Activated naive CD4-positive, alpha-beta T cell treated with anti-CD3 and anti-CD28 coated beads, Interleukin-2, amount 50 U/mL, for 72 hours (primary cell): Measurements from ENCODE around the gene PPM1A. TPM values are rescaled to one million over a fixed set of nuclear protein-coding genes. Genes with fewer than 3 reads are reported as not detected.
A peak's percentile ranks its signal among the peaks of the same experiment; 100 is the strongest.

ENCODE experiments used
- ATAC-seq, 2 donors: fragments of 150-1000 bp; cut with Tn5 transposase; 2 replicates each; pipeline ENCODE4 v1.10.0; 2021; ENCODE audit warnings: mild to moderate bottlenecking in 2 of 2, moderate library complexity in 2 of 2
- DNase-seq, 2 donors: peaks; one replicate each; pipeline ENCODE4 v3.0.0; 2021 to 2022; ENCODE audit warnings: low spot score in 2 of 2
- H3K27ac Mint-ChIP-seq, 2 donors: one replicate each; pipeline ENCODE4 v1.8.0; 2022; ENCODE audit warnings: mild to moderate bottlenecking in 2 of 2, mixed read lengths in 2 of 2
- H3K36me3 Mint-ChIP-seq, 2 donors: one replicate each; pipeline ENCODE4 v1.8.0; 2022; ENCODE audit warnings: mixed read lengths in 2 of 2
- H3K9me3 Mint-ChIP-seq, 2 donors: one replicate each; pipeline ENCODE4 v1.8.0; 2022; ENCODE audit warnings: mixed read lengths in 2 of 2
- total RNA-seq, 2 donors: library from RNA; stranded (reverse); gene quantifications; one replicate each; pipeline ENCODE4 v1.2.3, GENCODE V29; 2022

Gene PPM1A
- total RNA-seq, 2 donors from 2014 or later = 33.7 to 55.5 TPM

DNA sequence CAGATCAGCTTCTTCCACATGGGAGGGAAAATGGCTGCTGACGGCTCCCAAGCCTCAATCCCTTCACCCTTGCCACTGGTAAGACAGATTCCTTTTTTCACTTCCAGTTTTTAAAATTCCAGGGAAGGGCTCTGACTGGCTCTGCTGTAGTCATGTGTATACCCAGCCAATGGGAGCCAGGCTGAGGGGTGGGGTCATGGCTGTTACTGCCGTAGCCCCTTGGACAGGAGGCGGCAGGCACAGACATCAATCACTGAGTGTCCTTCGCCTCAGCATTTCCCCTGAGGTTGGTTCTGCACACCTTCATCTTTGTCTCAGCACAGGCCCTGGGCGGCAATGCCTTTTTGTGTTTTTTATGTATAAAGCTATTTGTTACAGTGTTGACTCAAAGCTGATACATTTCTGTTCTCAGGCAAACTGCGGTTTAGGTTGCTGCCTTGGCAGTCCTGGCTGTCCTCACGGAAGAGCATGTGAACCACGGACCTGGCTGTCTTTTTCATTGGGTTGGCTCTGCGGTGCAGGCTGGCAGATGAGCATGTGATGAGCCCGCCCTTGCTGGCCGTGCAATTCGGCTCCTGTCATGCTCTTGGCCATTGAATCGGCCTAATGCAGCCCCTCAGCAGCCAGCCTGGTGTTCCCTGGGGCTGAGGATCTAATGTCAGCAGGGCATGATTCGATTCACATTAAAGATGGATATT is 74.3 kb downstream of the PPM1A start:
- Mint-ChIP-seq H3K36me3 (no peaks in the 10 kb centered on the region), H3K9me3 (no peaks in the 10 kb centered on the region), H3K27ac (no peak overlapping the region)
- DNase-seq = no peak
- no peak for ATAC-seq

DNA sequence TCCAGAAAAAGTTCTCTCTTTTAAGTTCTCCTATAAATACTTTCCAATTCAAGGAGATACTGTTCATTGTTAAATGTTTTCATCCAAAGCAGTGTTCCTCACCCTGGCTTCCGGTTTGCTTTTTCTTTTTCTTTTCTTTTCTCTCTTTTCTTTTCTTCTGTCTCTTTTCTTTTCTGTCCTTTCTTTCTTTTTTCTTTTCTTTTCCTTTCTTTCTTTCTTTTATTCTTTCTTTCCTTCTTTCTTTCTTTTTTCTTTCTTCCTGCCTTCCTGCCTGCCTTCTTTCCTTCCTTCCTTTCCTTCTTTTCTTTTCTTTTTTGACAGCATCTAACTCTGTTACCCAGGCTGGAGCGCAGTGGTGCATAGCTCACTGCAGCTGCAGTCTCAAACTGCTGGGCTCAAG is 75.8 kb downstream of the PPM1A start:
- Mint-ChIP-seq H3K36me3 (no peaks in the 10 kb centered on the region), H3K27ac (no peak overlapping the region), H3K9me3 (no peaks in the 10 kb centered on the region)
- DNase-seq (no peak), ATAC-seq (no peak)

DNA sequence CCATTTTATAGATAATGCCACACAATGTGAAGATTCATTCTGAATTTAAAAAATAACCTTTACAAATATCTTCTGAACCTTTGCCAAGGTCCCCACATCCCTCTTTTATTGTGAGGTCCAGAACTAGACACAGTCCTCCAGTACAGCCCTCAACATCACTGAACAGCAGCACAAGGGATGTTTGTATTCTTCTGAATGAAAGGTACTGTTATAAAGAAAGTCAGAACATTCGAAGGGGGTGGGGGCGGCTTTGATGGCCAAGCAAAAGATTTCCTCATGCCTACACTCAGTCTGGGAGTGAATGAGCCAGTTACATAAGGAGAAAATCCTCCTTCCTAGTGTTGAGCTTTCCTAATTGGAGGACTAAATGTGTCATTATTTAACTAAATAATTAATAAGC is 77.3 kb downstream of the PPM1A start:
- DNase-seq = no peak
- no peaks in the 10 kb centered on the region for H3K9me3 Mint-ChIP-seq
- ATAC-seq = no peak
- no peak overlapping the region for H3K27ac Mint-ChIP-seq
- H3K36me3 Mint-ChIP-seq = peaks cover 0 to 4% of the 10 kb centered on the region in 2 donors

DNA sequence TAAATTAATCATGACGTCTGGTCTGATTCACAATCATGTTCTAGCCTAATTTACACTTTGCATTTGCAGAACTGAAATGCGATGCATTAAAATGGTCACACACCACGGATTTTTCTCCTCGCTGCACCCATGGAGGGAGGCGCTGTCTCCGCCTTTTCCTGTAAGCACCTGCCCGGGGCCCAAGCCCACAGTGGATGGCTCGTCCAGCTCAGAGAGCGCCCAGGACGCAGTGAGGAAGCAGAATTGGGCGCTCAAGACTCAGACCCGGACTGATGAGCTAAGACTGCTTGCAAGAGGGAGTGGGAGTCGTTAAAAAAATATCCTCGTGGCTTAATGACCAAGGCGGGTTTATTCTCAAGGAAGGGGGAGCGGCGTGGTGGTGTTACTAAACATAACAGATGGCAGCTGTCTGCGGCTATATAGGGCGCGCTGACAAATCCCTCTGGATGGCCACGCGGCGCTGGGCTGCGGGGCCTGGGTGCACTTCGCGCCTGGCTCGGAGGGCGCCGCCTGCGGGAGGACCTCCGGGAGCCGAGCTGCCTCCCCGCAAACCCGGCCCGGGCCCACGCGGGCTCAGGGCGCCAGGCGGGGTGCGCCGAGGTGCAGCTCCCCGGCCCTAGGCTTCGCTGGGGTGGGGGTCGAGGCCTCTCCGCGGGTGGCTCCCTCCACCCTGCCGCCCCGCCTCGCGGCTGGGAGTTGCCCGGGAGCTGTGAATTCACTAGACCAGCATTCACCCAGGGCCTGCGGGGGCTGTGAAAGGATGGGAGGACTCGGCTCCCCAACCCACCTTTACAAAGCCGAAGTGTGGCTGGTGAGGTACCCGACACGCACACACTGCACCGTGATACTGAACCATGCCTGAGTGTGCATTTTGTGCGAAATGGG is 78.7 kb downstream of the PPM1A start:
- no peaks in the 10 kb centered on the region for H3K9me3 Mint-ChIP-seq
- H3K36me3 Mint-ChIP-seq = peaks cover 0 to 6% of the 10 kb centered on the region in 2 donors
- ATAC-seq = peak; percentile 48 to 49
- peak overlapping the region; percentile 75 to 78 for H3K27ac Mint-ChIP-seq
- peak in 1 of 2 donors; percentile 54 for DNase-seq

DNA sequence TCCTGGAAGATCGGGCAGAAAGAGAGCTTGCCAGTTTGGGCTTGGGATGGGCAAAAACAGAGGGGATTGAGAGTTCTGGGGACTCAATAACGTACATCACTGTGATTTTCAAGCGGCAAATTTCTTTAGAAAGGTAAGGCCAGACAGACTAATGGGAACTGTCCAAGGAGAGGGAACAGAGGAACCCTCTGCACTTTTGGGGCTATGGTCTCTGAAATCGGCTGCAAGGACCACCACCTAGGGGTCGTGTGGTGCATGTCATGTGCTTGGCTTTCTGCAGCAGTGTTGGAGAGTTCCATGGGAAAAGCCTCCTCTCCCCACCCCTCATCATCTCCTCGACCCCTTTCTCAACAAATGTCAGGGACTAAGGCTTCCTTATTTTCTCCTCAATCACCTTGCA is 79.6 kb downstream of the PPM1A start:
- H3K27ac Mint-ChIP-seq = no peak overlapping the region
- ATAC-seq (no peak), DNase-seq (no peak)
- no peaks in the 10 kb centered on the region for H3K9me3 Mint-ChIP-seq
- H3K36me3 Mint-ChIP-seq = peaks cover 0 to 6% of the 10 kb centered on the region in 2 donors

DNA sequence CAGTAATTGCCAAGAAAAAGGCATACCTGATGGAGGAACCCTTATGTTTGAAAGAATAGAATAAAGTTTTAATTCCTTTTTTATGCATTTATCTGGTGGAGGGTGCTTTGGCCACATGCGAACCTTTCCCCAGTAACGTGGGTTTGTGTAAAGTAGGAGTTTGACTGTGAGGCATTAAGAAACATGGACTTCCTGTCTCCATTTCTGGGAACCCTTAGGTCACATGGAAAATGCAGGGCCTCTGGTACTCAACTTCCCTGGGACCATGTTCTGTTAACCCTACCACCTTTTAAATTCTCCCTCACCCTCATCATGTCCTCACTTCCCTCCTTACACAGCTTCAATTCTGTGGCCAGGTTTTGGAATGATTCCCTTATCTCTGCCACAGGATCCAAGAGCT is 80.3 kb downstream of the PPM1A start:
- H3K36me3 Mint-ChIP-seq = peaks cover 0 to 6% of the 10 kb centered on the region in 2 donors
- H3K9me3 Mint-ChIP-seq = no peaks in the 10 kb centered on the region
- DNase-seq = no peak
- no peak for ATAC-seq
- no peak overlapping the region for H3K27ac Mint-ChIP-seq

DNA sequence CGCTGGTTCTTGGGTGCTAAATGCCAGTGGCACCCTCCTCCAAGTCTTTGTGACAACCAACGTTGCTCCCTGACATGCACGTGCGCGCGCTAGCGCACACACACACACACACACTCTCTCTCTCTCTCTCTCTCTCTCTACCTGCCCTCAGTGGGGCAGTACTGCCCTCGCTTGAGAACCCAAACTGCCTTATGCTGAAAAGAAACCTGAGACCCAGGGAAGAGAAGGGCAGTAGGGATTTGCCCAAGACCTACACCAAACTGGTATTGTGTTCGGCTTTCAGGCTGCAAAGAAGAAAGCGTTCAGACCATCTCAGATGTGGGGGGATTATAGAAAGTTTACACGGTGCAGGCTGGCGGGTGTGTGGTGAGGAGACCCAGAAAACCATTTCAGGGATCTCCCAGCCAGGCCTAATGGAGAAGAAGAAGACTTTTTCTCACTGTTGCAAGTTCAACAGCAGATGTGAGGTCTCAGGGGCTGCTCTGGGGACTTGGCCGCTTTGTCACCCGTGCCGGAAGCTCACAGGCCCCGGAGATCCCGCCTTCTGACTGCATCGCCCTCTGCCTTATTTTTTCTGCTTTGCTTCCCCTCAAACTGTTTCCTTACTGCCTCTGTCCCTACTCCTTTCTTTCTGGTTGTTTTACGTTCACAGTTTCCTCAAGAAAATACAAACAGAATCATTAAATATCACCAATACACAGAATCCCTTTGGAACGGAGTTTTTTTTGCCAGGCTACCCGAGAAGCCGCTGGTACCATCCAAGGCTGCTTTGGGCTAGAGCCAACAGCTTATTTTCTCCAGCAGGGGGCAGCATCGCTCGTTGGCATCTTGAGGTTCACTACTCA is 82.4 kb downstream of the PPM1A start:
- peak; percentile 73 to 84 for DNase-seq
- H3K27ac Mint-ChIP-seq = peak overlapping the region; percentile 82 to 91
- H3K36me3 Mint-ChIP-seq = peaks cover 0 to 6% of the 10 kb centered on the region in 2 donors
- no peaks in the 10 kb centered on the region for H3K9me3 Mint-ChIP-seq
- ATAC-seq = peak; percentile 77 to 82

DNA sequence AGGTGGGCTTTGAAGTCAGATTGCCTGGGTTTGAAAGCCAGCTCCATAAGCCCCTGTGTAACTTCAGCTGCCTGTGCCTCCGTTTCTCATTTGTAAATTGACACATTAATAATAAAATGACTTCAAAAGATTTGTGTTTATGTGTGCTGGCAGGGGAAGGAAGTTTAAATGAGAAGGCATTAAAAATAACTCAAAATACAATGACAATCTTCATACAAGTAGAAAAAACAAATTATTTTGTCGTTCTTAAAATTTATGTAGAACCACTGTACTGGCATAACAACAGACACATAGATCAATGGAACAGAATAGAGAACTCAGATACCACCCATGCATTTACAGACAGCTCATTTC is 83.0 kb downstream of the PPM1A start:
- ATAC-seq (peak in 1 of 2 donors; percentile 34), DNase-seq (no peak)
- H3K27ac Mint-ChIP-seq = peak overlapping the region; percentile 82 to 91
- H3K36me3 Mint-ChIP-seq = peaks cover 0 to 6% of the 10 kb centered on the region in 2 donors
- no peaks in the 10 kb centered on the region for H3K9me3 Mint-ChIP-seq

DNA sequence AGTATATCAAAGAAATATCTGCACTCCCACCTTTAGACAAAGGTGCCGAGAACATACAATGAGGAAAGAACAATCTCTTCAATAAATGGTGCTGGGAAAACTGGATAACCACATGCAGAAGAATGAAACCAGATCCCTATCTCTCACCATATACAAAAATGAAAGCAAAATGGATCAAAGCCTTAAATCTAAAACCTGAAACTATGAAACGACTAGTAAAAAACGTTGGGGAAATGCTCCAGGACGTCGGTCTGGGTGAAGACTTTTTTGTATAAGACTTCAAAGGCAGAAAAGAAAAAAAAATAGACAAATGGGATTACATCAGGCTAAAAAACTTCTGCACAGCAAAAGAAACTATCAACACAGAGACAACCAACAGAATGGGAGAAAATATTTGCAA is 83.8 kb downstream of the PPM1A start:
- peaks cover 0 to 6% of the 10 kb centered on the region in 2 donors for H3K36me3 Mint-ChIP-seq
- no peak for ATAC-seq
- DNase-seq = no peak
- no peaks in the 10 kb centered on the region for H3K9me3 Mint-ChIP-seq
- no peak overlapping the region for H3K27ac Mint-ChIP-seq

DNA sequence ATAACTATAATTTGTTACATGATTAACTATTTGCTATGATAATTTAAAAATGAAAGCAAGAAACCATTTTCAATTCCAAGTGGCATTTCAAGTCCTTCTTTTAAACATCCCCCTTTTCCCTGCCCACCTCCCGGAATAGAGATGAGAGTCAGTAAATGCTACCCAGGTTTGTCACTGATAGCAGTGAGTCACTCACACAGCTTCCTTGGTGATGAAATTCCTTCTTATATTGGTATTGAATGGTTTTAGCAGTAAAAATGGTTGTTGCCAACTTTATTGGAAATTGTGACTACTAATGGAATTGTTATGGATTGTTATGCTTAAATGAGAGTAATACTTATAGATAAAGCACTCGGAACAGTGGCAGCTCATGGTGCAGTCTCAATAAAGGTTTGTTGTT is 90.5 kb downstream of the PPM1A start:
- Mint-ChIP-seq H3K36me3 (peaks cover 0 to 4% of the 10 kb centered on the region in 2 donors), H3K27ac (no peak overlapping the region), H3K9me3 (no peaks in the 10 kb centered on the region)
- ATAC-seq (no peak), DNase-seq (no peak)

DNA sequence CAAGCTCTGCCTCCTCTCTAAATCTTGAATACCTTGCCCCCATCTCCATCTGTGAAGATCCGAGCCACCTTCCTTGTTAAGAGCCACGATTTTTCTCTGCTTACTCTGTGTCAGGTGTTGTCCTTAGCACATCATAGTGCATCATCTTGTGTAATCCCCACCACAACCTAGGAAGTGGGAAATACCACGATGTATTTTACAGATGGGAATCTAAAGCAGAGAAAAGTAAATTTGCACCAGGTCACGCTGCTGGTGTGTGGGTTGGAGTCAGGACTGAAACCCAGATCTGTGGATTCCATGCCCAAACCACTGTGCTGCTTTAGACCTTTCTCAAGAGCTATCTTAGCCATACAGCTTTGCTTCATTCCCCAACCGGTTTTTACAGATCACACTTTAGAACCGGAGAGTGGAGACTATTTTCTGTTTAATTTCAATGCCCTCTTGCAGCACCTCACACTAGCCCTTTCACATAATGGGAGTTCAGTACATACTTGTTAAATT is 94.6 kb downstream of the PPM1A start:
- Mint-ChIP-seq H3K36me3 (peaks cover 0 to 4% of the 10 kb centered on the region in 2 donors), H3K9me3 (no peaks in the 10 kb centered on the region), H3K27ac (no peak overlapping the region)
- ATAC-seq = no peak
- no peak for DNase-seq

DNA sequence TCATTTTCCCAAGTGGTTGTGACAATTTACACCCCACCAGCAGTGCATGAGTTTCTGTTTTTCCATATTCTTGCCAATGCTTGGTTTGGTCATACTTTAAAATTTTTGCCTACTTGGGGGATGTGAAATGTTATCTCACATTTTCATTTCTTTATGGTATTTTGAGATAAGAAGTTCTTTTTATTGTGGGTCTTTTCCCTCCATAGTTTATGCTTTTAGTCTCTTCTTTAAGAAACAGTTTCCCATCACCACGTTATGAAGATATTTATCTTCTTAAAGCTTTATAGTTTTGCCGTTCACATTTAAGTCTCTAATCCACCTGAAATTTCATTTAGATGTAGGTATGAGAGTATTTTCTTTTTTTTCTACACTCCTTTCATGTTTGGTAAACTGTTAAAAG is 95.7 kb downstream of the PPM1A start:
- ATAC-seq (no peak), DNase-seq (no peak)
- no peak overlapping the region for H3K27ac Mint-ChIP-seq
- H3K9me3 Mint-ChIP-seq = no peaks in the 10 kb centered on the region
- H3K36me3 Mint-ChIP-seq = peaks cover 0 to 3% of the 10 kb centered on the region in 2 donors

DNA sequence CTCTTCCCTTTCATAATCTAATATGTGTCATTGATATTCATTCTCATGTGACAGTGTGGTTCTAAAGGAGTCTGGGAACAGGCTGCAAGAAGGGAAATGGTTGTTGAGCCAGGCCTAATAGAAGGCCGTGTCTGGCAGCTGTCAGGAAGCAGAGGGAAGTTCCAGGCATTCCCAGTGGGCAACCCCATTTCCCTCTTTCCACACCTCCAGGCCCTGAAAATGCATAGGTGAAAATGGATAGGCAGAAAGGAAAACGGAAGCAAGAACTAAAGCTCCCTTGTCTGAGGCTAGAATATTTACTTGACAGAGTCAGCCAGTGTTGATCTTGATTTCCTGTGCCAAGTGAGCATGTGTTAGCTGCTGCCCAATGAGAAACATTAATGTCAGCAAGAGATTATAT is 97.7 kb downstream of the PPM1A start:
- no peak overlapping the region for H3K27ac Mint-ChIP-seq
- DNase-seq (no peak), ATAC-seq (no peak)
- H3K9me3 Mint-ChIP-seq = no peaks in the 10 kb centered on the region
- no peaks in the 10 kb centered on the region for H3K36me3 Mint-ChIP-seq

DNA sequence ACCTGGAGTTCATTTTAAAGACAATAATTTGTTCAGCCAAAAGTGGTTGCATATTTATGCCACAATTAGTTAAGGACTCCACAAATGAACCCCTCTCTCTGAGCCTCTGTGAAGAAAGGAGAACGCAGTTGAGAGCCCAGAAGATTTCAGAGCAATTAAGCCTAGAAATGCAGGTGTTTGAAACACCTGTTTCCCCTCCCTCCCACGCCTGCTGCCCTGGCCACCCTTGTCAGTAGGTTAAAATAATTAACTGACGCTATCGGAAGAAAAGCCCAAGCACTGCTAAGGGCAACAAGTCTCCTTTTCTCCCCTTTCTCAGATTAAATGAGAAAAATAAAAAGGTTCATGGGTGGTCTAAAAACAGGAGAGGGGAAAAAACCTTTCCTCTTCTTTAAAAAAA is 99.2 kb downstream of the PPM1A start:
- no peaks in the 10 kb centered on the region for H3K9me3 Mint-ChIP-seq
- no peak for DNase-seq
- ATAC-seq = no peak
- H3K27ac Mint-ChIP-seq = no peak overlapping the region
- H3K36me3 Mint-ChIP-seq = no peaks in the 10 kb centered on the region
